HepG2 (cell line): ENCODE measurements around the gene KARS1. TPM values are rescaled to one million over a fixed set of nuclear protein-coding genes. Genes with fewer than 3 reads are reported as not detected.

Experiments
- ATAC-seq: fragments of 200-7000 bp; cut with Tn5 transposase; 3 replicates; pipeline ENCODE4 v1.9.1; 2020; ENCODE audit warnings: mild to moderate bottlenecking, moderate library complexity
- BruUV-seq: library from RNA; stranded (reverse); fragments of 400-500 nt; replicated peaks from 2 replicates; lab custom pipeline; 2021; lab: Mats Ljungman, UMichigan
- CTCF ChIA-PET: fragments of 300-600 bp; formaldehyde crosslinking; extraction: SDS; loops from one replicate; lab custom pipeline; 2021; ENCODE audit warnings: low total read pairs, inconsistent platforms, low intra/inter-chr PET ratio; lab: Yijun Ruan, JAX
- POLR2A ChIA-PET: fragments of 350-600 bp; sonication (Branson Sonifier 250); formaldehyde crosslinking; loops from one replicate; lab custom pipeline; 2020; ENCODE audit warnings: antibody characterized with exemption, inconsistent platforms; lab: Yijun Ruan, JAX
- DNase-seq: peaks from one replicate; pipeline ENCODE4 v3.0.0-alpha.2; 2015; ENCODE audit warnings: low spot score
- FAIRE-seq: peaks from 3 replicates; lab custom pipeline; 2011; peaks lifted over from hg19 to GRCh38; lab: Jason Lieb, UNC
- H2AFZ ChIP-seq: one replicate; pipeline ENCODE4 v1.6.1; 2011; ENCODE audit warnings: low read length, inconsistent platforms
- H3K27ac ChIP-seq: fragments of 300-600 bp; 3 replicates; pipeline ENCODE4 v1.8.0; 2011; ENCODE audit warnings: mixed run types, mild to moderate bottlenecking, mixed read lengths, low read length, inconsistent platforms; ENCODE audit not compliant: insufficient read depth; ENCODE audit errors: extremely low read length
- H3K27me3 ChIP-seq, 2 experiments: fragments of 200-600 bp in 1 of 2; 2 replicates in 1 of 2; 3 replicates in 1 of 2; pipeline versions ENCODE4 v1.6.0 to v1.8.0; 2011; ENCODE audit warnings: low read length in 2 of 2, mild to moderate bottlenecking in 2 of 2, moderate library complexity in 2 of 2, inconsistent platforms in 1 of 2; ENCODE audit not compliant: insufficient read depth in 2 of 2, control insufficient read depth in 1 of 2
- H3K36me3 ChIP-seq, 2 experiments: fragments of 200-600 bp in 1 of 2; replicated peaks in 1 of 2; 2 replicates in 1 of 2; 3 replicates in 1 of 2; pipeline versions ENCODE4 v1.5.1 to v1.8.0; 2011; ENCODE audit warnings: low read length in 2 of 2, inconsistent platforms in 1 of 2; ENCODE audit not compliant: insufficient read depth in 2 of 2, control insufficient read depth in 1 of 2
- H3K4me1 ChIP-seq: 2 replicates; pipeline ENCODE4 v1.5.1; 2012; ENCODE audit warnings: low read length, inconsistent platforms; ENCODE audit not compliant: insufficient read depth
- H3K4me2 ChIP-seq: 2 replicates; pipeline ENCODE4 v1.6.0; 2011; ENCODE audit warnings: low read depth, low read length, inconsistent platforms
- H3K4me3 ChIP-seq, 3 experiments: fragments of 200-600 bp in 1 of 3; sonication (generic), shearing (Covaris generic) in 1 of 3; replicated peaks in 1 of 3; 2 replicates each; pipeline ENCODE4 v1.5.1; 2011 to 2016; ENCODE audit warnings: low read length in 3 of 3, inconsistent platforms in 2 of 3, low read depth in 2 of 3, mild to moderate bottlenecking in 2 of 3, control low read depth in 1 of 3, mixed read lengths in 1 of 3; ENCODE audit not compliant: insufficient read depth in 1 of 3
- H3K79me2 ChIP-seq: one replicate; pipeline ENCODE4 v1.6.1; 2011; ENCODE audit warnings: low read length, inconsistent platforms; ENCODE audit not compliant: insufficient read depth
- H3K9ac ChIP-seq: 2 replicates; pipeline ENCODE4 v1.6.0; 2011; ENCODE audit warnings: mild to moderate bottlenecking, low read depth, low read length, inconsistent platforms; ENCODE audit not compliant: insufficient read depth
- H3K9me3 ChIP-seq: 2 replicates; pipeline ENCODE4 v1.5.1; 2012; ENCODE audit warnings: mild to moderate bottlenecking, low read length
- H4K20me1 ChIP-seq: 2 replicates; pipeline ENCODE4 v1.6.0; 2011; ENCODE audit warnings: inconsistent platforms, mild to moderate bottlenecking, low read length, moderate library complexity; ENCODE audit not compliant: insufficient read depth
- AHDC1 ChIP-seq: sonication (generic); formaldehyde crosslinking; IDR thresholded peaks from 2 replicates; pipeline ENCODE4 v1.5.1; 2020; ENCODE audit warnings: mild to moderate bottlenecking, missing genetic modification reagents, borderline replicate concordance
- AHR ChIP-seq: IDR thresholded peaks from 2 replicates; pipeline ENCODE4 v1.6.1; 2018; ENCODE audit warnings: missing genetic modification reagents, missing compliant biosample characterization
- CENPX ChIP-seq: sonication (generic); formaldehyde crosslinking; IDR thresholded peaks from 2 replicates; pipeline ENCODE4 v1.9.0; 2021; ENCODE audit warnings: mild to moderate bottlenecking, missing genetic modification reagents, moderate library complexity
- KAT2B ChIP-seq: fragments of 150-350 bp; IDR thresholded peaks from 2 replicates; pipeline ENCODE4 v1.6.1; 2014; ENCODE audit warnings: low read depth, low read length, borderline replicate concordance
- MEIS1 ChIP-seq: sonication (generic); formaldehyde crosslinking; IDR thresholded peaks from 2 replicates; pipeline ENCODE4 v1.9.0; 2021; ENCODE audit warnings: mild to moderate bottlenecking, missing genetic modification reagents, moderate library complexity, borderline replicate concordance
- RNF2 ChIP-seq: fragments of 450-650 bp; conservative IDR thresholded peaks from 2 replicates; pipeline ENCODE4 v1.6.1; 2016; ENCODE audit warnings: low read depth
- SETDB1 ChIP-seq: sonication (generic); formaldehyde crosslinking; IDR thresholded peaks from 2 replicates; pipeline ENCODE4 v1.5.1; 2020; ENCODE audit warnings: missing genetic modification reagents, mild to moderate bottlenecking, borderline replicate concordance
- TEAD3 ChIP-seq: optimal IDR thresholded peaks from 2 replicates; pipeline ENCODE3; 2016; ENCODE audit warnings: borderline replicate concordance
- TOE1 ChIP-seq: sonication (generic); formaldehyde crosslinking; IDR thresholded peaks from 2 replicates; pipeline ENCODE4 v1.4.0; 2020; ENCODE audit warnings: mild to moderate bottlenecking, missing genetic modification reagents
- ZC3H4 ChIP-seq: sonication (generic); formaldehyde crosslinking; IDR thresholded peaks from 2 replicates; pipeline ENCODE4 v1.4.0; 2020; ENCODE audit warnings: missing genetic modification reagents, borderline replicate concordance
- ZNF503 ChIP-seq: sonication (generic); formaldehyde crosslinking; IDR thresholded peaks from 2 replicates; pipeline ENCODE4 v1.4.0; 2020; ENCODE audit warnings: missing genetic modification reagents
- ZNF724P ChIP-seq: sonication (generic); formaldehyde crosslinking; IDR thresholded peaks from 2 replicates; pipeline ENCODE4 v1.8.0; 2022; ENCODE audit warnings: missing genetic modification reagents, borderline replicate concordance
- ZNF788 ChIP-seq: sonication (generic); formaldehyde crosslinking; IDR thresholded peaks from 2 replicates; pipeline ENCODE4 v1.5.0; 2020; ENCODE audit warnings: mild to moderate bottlenecking, missing genetic modification reagents, borderline replicate concordance
- ZZZ3 ChIP-seq: sonication (generic); formaldehyde crosslinking; IDR thresholded peaks from 2 replicates; pipeline ENCODE4 v1.4.0; 2020; ENCODE audit warnings: missing genetic modification reagents, mild to moderate bottlenecking, borderline replicate concordance
- WGBS: methylation state at CpG from one replicate; pipeline ENCODE4 v1.1.6; 2017; ENCODE audit warnings: low lambda C conversion rate; 5-methylcytosine and 5-hydroxymethylcytosine counted together
- in situ Hi-C: cut with HindIII; loops from 2 replicates; pipeline ENCODE4 v1.10.0; 2017; ENCODE audit warnings: low pct_unique_long_range_greater_than_20kb; ENCODE audit not compliant: extremely low pct_ligation_motif_present
- intact Hi-C: fragments of 100-400 bp; cut with micrococcal nuclease; formaldehyde crosslinking; loops from one replicate; pipeline ENCODE4 v1.10.0; 2022; ENCODE audit not compliant: unreplicated experiment
- polyA plus RNA-seq, 8 experiments: library from polyadenylated mRNA; depleted of rRNA in 3 of 8; stranded (reverse) in 7 of 8; unstranded in 1 of 8; fragments of >200 nt; fragmentation: Illumina TruSeq in 4 of 8; extraction: Trizol in 4 of 8; gene quantifications; 2 replicates each; pipeline versions ENCODE4 v1.2.1 to v1.2.3, GENCODE V29; 2011 to 2016; ENCODE audit warnings: low read depth in 4 of 8, missing spikeins in 1 of 8, mixed read lengths in 1 of 8; ENCODE audit not compliant: insufficient read depth in 1 of 8
- total RNA-seq, 5 experiments: library from RNA; depleted of rRNA; stranded (reverse); fragments of >200 nt; fragmentation: Illumina TruSeq; extraction: Trizol; gene quantifications; 2 replicates each; pipeline ENCODE4 v1.2.3, GENCODE V29; 2016; ENCODE audit warnings: low read depth in 1 of 5

The KARS1 gene
- total and polyA plus RNA-seq, 2 of the 13 experiments (the other 11 are each of a cell fraction or from before 2014, with no cell fraction given) = 141 to 276 TPM

GRCh38 chr16:75578725-75579124, 68.7 kb downstream of the KARS1 start:
- Histone ChIP-seq H3K36me3 (peaks cover 11 to 49% of the 10 kb centered on the region in 2 experiments), H3K4me3 (no peak overlapping the region), H3K4me1 (no peaks in the 10 kb centered on the region), H2AFZ (no peak overlapping the region), H4K20me1 (no peaks in the 10 kb centered on the region), H3K9ac (no peak overlapping the region), H3K27me3 (no peaks in the 10 kb centered on the region), H3K27ac (no peak overlapping the region), H3K4me2 (no peak overlapping the region), H3K9me3 (no peaks in the 10 kb centered on the region), H3K79me2 (no peaks in the 10 kb centered on the region)
- no peak for FAIRE-seq
- TF ChIP-seq RNF2 = no peak
- no peak for TF ChIP-seq TEAD3 (CRISPR knock-in tag)
- no peak for TF ChIP-seq ZC3H4 (CRISPR knock-in tag)
- no peak for TF ChIP-seq AHDC1 (CRISPR knock-in tag)
- TF ChIP-seq CENPX = no peak
- TF ChIP-seq ZNF724P (CRISPR knock-in tag) = no peak
- no peak for TF ChIP-seq AHR
- no peak for TF ChIP-seq KAT2B
- TF ChIP-seq ZNF788 (CRISPR knock-in tag) = no peak
- TF ChIP-seq SETDB1 (CRISPR knock-in tag) = no peak
- TF ChIP-seq TOE1 (CRISPR knock-in tag) = no peak
- no peak for TF ChIP-seq MEIS1
- no peak for TF ChIP-seq ZNF503 (CRISPR knock-in tag)
- no peak for TF ChIP-seq ZZZ3 (CRISPR knock-in tag)
- BruUV-seq = no TSS peak
- CTCF ChIA-PET = no interaction called here
- DNase-seq = no peak
- intact Hi-C loops = no loop called here
- POLR2A ChIA-PET = no interaction called here
- in situ Hi-C loops = no loop called here
- ATAC-seq = no peak
- WGBS = 97% methylated on average over 2 of the region's 2 CpGs
